D721Med (cell line): ENCODE measurements around the gene PKM.

ENCODE experiments used
- DNase-seq: peaks from one replicate; pipeline ENCODE4 v3.0.0; 2011; ENCODE audit warnings: low spot score; ENCODE audit not compliant: insufficient read length
- FAIRE-seq: peaks from 2 replicates; lab custom pipeline; 2011; peaks lifted over from hg19 to GRCh38; lab: Jason Lieb, UNC
- TF ChIP-seq, protein P1 (sequence below): IDR thresholded peaks from 2 replicates; pipeline ENCODE4 v1.5.1; 2012; ENCODE audit warnings: mild to moderate bottlenecking, control low read depth; ENCODE audit not compliant: insufficient read depth; ENCODE audit errors: missing control alignments

Gene PKM

GRCh38 chr15:72184165-72184811, 46.7 kb downstream of the PKM start:
- FAIRE-seq = no peak

GRCh38 chr15:72183781-72184164, 47.2 kb downstream of the PKM start:
- no peak for DNase-seq
- no peak for FAIRE-seq
- TF ChIP-seq, protein P1, sequence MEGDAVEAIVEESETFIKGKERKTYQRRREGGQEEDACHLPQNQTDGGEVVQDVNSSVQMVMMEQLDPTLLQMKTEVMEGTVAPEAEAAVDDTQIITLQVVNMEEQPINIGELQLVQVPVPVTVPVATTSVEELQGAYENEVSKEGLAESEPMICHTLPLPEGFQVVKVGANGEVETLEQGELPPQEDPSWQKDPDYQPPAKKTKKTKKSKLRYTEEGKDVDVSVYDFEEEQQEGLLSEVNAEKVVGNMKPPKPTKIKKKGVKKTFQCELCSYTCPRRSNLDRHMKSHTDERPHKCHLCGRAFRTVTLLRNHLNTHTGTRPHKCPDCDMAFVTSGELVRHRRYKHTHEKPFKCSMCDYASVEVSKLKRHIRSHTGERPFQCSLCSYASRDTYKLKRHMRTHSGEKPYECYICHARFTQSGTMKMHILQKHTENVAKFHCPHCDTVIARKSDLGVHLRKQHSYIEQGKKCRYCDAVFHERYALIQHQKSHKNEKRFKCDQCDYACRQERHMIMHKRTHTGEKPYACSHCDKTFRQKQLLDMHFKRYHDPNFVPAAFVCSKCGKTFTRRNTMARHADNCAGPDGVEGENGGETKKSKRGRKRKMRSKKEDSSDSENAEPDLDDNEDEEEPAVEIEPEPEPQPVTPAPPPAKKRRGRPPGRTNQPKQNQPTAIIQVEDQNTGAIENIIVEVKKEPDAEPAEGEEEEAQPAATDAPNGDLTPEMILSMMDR = no peak

More at GRCh38 chr15:72184165-72184811, 46.7 kb downstream of the PKM start:
- no peak for DNase-seq
- TF ChIP-seq, protein P1 = no peak

DNA sequence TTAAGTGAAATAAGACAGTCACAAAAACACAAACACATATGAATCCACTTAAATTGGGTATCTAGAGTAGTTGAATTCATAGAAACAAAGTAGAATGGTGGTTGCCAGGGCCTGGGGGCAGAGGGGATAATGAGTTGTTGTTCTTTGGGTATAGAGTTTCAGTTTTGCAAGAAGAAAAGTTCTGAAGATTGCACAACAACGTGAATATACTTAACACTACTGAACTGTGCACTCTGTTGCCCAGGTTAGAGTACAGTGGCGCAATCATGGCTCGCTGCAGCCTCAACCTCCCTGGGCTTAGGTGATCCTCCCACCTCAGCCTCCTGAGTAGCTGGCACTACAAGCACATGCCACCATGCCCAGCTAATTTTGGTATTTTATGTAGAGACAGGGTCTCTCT, 48.3 kb downstream of the PKM start:
- DNase-seq (no peak), FAIRE-seq (no peak)
- TF ChIP-seq, protein P1 = no peak

GRCh38 chr15:72182244-72182643, 48.7 kb downstream of the PKM start:
- TF ChIP-seq, protein P1 = no peak
- no peak for FAIRE-seq
- no peak for DNase-seq

- TF ChIP-seq, protein P1 = no peak
- DNase-seq (no peak), FAIRE-seq (no peak)
These were observed 50.1 kb downstream of the PKM start for GRCh38 chr15:72180761-72181324.

GRCh38 chr15:72179950-72180581, 50.9 kb downstream of the PKM start:
- TF ChIP-seq, protein P1 = no peak
- DNase-seq = no peak
- FAIRE-seq = no peak
